Heart left ventricle (tissue), 16 donors: ENCODE data around the gene MYCN. TPM values are rescaled to one million over a fixed set of nuclear protein-coding genes. Genes with fewer than 3 reads are reported as not detected.

Experiments
- ATAC-seq, 4 donors: fragments of 200-7000 bp; cut with Tn5 transposase; one replicate each; pipeline ENCODE4 v1.9.1; 2020 to 2022; ENCODE audit warnings: moderate library complexity in 4 of 4, mild to moderate bottlenecking in 3 of 4, moderate number of reproducible peaks in 1 of 4
- DNase-seq, 5 donors: peaks; one replicate each; pipeline ENCODE4 v3.0.0-alpha.2; 2020
- H3K27ac ChIP-seq, 12 donors: fragments of 200-600 bp; sonication (generic) in 4 of 12; one replicate each; pipeline versions ENCODE4 v1.5.0 to v1.8.0; 2016 to 2022; ENCODE audit warnings: mild to moderate bottlenecking in 2 of 12
- H3K27me3 ChIP-seq, 9 donors: fragments of 200-600 bp; sonication (generic) in 2 of 9; one replicate each; pipeline versions ENCODE4 v1.5.1 to v1.8.0; 2016 to 2022; ENCODE audit warnings: mild to moderate bottlenecking in 3 of 9
- H3K36me3 ChIP-seq, 9 donors: fragments of 200-600 bp; sonication (generic) in 2 of 9; one replicate each; pipeline versions ENCODE4 v1.5.0 to v1.8.0; 2018 to 2022; ENCODE audit warnings: mild to moderate bottlenecking in 2 of 9
- H3K4me1 ChIP-seq, 12 donors: fragments of 200-600 bp; sonication (generic) in 4 of 12; one replicate each; pipeline versions ENCODE4 v1.5.0 to v1.8.0; 2016 to 2022; ENCODE audit warnings: mild to moderate bottlenecking in 3 of 12
- H3K4me3 ChIP-seq, 12 donors: fragments of 200-600 bp; sonication (generic) in 4 of 12; one replicate each; pipeline versions ENCODE4 v1.5.0 to v1.8.0; 2017 to 2022; ENCODE audit warnings: mild to moderate bottlenecking in 9 of 12, moderate library complexity in 4 of 12
- H3K9me3 ChIP-seq, 12 donors: fragments of 200-600 bp; sonication (generic) in 4 of 12; one replicate each; pipeline versions ENCODE4 v1.5.0 to v1.8.0; 2016 to 2022; ENCODE audit warnings: mild to moderate bottlenecking in 1 of 12
- POLR2A ChIP-seq, 2 donors: fragments of 450-650 bp; IDR thresholded peaks; one replicate each; pipeline ENCODE4 v1.6.1; 2017; ENCODE audit warnings: antibody characterized with exemption in 2 of 2, mild to moderate bottlenecking in 2 of 2, moderate library complexity in 2 of 2
- WGBS, 4 donors: extraction: QIAGEN DNeasy Blood & Tissue Kit in 2 of 4; methylation state at CpG; one replicate each; pipeline versions ENCODE4 v1.1.5 to v1.1.7; 2013 to 2018; 5-methylcytosine and 5-hydroxymethylcytosine counted together
- intact Hi-C, 10 donors: fragments of 100-400 bp; cut with DNase I; formaldehyde crosslinking; loops; one replicate each; pipeline versions ENCODE4 v1.11.1 to v1.14.2; 2022
- polyA plus RNA-seq, 2 donors: library from polyadenylated mRNA; stranded (reverse); fragments of 200-250 nt; gene quantifications; one replicate each; pipeline ENCODE4 v1.2.3, GENCODE V29; 2013
- total RNA-seq, 9 donors: library from RNA; depleted of rRNA in 2 of 9; stranded (reverse); fragments of >200 nt in 2 of 9; fragmentation: NEBNext Ultra II Directional in 3 of 9; extraction: Animal tissue kit (Norgen Biotek cat#: 25700) in 3 of 9; gene quantifications; one replicate each; pipeline versions ENCODE4 v1.1.0 to v1.2.4, GENCODE V29; 2016 to 2023
- TF ChIP-seq, protein P1 (sequence below), 12 donors: fragments of 200-600 bp; sonication (generic) in 4 of 12; IDR thresholded peaks; one replicate each; pipeline versions ENCODE4 v1.5.0 to v1.8.0; 2018 to 2022; ENCODE audit warnings: antibody characterized with exemption in 12 of 12, mild to moderate bottlenecking in 5 of 12
- donor health status: ischemic (EF 13 %, LVEDD 7.1; RV severe dilation, severe dysfunction).
- donor health status: healthy with polysubstance abuse.
- donor health status: DM: no; HTN: yes; CAD: no.
- donor health status: DM: no; HTN: no; CAD: no.
- donor health status: ischemic (EF 25% LVEDD 6.9; RV normal size, moderate dysfunction).
- donor health status: ischemic (EF 25% LVEDD 5.7; RV mildly dilated, moderate dysfunction).
- donor health status: healthy.
- donor health status: DM: yes; HTN: yes; CAD: no.
- donor health status: ischemic (EF 35%, LVEDD 5.7; RV mildly dilated, moderate dysfunction).
- donor health status: nonischemic (EF 11% LVEDD 7.7; RV severe dilation, severe dysfunction).
- donor health status: DM: yes; HTN: yes; CAD: no.
- donor health status: PGD.
- donor health status: ischemic (EF 29% LVEDD 5.4; RV normal size, mild dysfunction).
- donor health status: nonischemic (EF 23%, LVEDD 6.1; RV moderate dilation, normal function).

Gene MYCN
- total and polyA plus RNA-seq, 11 donors, result 0.22 to 1.6 (median 0.62) TPM; not detected in 2

DNA sequence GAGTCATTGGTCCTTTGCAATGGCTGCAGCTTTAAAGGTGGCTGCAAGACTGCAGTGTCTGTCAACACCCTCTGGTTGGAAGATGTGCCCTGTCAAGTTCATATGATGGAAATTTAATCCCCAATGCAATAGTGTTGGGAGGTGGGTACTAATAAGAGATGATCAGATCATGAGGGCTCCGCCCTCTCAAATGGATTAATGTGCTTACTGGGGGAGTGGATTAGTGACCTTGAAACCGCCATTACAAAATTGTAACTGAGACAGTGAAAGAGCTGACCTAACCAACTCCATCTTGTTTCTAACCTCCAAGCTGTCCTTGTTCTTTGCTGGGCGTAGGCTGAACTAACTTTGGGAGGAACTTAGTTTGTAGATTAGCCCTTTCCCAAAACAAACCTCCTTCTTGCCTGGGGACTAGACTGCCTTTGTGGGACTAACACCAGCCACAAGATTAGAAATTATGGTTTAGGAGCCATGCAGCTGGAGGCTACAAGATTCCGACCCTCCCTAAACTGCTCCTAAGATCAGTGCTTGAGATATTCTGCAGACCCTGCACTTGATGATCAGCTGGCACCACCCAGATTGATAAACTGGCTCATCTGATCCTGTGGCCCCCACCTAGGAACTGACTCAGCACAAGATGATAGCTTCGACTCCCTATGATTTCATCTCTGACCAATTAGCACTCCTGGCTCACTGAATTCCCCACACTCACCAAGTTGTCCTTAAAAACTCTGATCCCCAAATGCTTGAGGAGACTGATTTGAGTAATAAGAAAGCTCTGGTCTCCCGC is 13.7 kb downstream of the MYCN start:
- Histone ChIP-seq H3K4me1 (no peaks in the 10 kb centered on the region), H3K4me3 (no peak overlapping the region), H3K36me3 (no peaks in the 10 kb centered on the region), H3K27me3 (no peaks in the 10 kb centered on the region), H3K9me3 (no peaks in the 10 kb centered on the region), H3K27ac (no peak overlapping the region)
- intact Hi-C loops, result no loop called here
- no peak for ATAC-seq
- no peak for DNase-seq
- WGBS, 4 donors, result 89 to 95% (median 91%) methylated on average over 6 of the region's 6 CpGs
- no peak for TF ChIP-seq POLR2A (IDR thresholded peaks at IDR 0.05)
- TF ChIP-seq, protein P1, sequence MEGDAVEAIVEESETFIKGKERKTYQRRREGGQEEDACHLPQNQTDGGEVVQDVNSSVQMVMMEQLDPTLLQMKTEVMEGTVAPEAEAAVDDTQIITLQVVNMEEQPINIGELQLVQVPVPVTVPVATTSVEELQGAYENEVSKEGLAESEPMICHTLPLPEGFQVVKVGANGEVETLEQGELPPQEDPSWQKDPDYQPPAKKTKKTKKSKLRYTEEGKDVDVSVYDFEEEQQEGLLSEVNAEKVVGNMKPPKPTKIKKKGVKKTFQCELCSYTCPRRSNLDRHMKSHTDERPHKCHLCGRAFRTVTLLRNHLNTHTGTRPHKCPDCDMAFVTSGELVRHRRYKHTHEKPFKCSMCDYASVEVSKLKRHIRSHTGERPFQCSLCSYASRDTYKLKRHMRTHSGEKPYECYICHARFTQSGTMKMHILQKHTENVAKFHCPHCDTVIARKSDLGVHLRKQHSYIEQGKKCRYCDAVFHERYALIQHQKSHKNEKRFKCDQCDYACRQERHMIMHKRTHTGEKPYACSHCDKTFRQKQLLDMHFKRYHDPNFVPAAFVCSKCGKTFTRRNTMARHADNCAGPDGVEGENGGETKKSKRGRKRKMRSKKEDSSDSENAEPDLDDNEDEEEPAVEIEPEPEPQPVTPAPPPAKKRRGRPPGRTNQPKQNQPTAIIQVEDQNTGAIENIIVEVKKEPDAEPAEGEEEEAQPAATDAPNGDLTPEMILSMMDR (IDR thresholded peaks at IDR 0.05), result no peak

GRCh38 chr2:15954761-15955160 is 14.4 kb downstream of the MYCN start:
- WGBS, 4 donors, result 90 to 97% (median 96%) methylated on average over 8 of the region's 8 CpGs
- no peak overlapping the region for H3K27ac ChIP-seq
- no peaks in the 10 kb centered on the region for H3K4me1 ChIP-seq
- no peaks in the 10 kb centered on the region for H3K27me3 ChIP-seq
- ATAC-seq (no peak), DNase-seq (no peak)
- TF ChIP-seq, protein P1 (IDR thresholded peaks at IDR 0.05), result no peak
- no peak for TF ChIP-seq POLR2A (IDR thresholded peaks at IDR 0.05)
- H3K9me3 ChIP-seq, result no peaks in the 10 kb centered on the region
- no peaks in the 10 kb centered on the region for H3K36me3 ChIP-seq
- no peak overlapping the region for H3K4me3 ChIP-seq
- intact Hi-C loops, result no loop called here

- DNase-seq (no peak), ATAC-seq (no peak)
- no peaks in the 10 kb centered on the region for H3K4me1 ChIP-seq
- no peak overlapping the region for H3K27ac ChIP-seq
- intact Hi-C loops, result no loop called here
- H3K27me3 ChIP-seq, result no peaks in the 10 kb centered on the region
- H3K4me3 ChIP-seq, result no peak overlapping the region
- no peak for TF ChIP-seq POLR2A (IDR thresholded peaks at IDR 0.05)
- TF ChIP-seq, protein P1 (IDR thresholded peaks at IDR 0.05), result no peak
- no peaks in the 10 kb centered on the region for H3K36me3 ChIP-seq
- no peaks in the 10 kb centered on the region for H3K9me3 ChIP-seq
- 93 to 97% (median 95%) methylated on average over 7 of the region's 7 CpGs for WGBS, 4 donors
These were observed 15.1 kb downstream of the MYCN start for GRCh38 chr2:15955232-15955988.

GRCh38 chr2:15956230-15956629 is 15.9 kb downstream of the MYCN start:
- H3K27me3 ChIP-seq, result no peaks in the 10 kb centered on the region
- no peaks in the 10 kb centered on the region for H3K9me3 ChIP-seq
- DNase-seq (no peak), ATAC-seq (no peak)
- no peaks in the 10 kb centered on the region for H3K4me1 ChIP-seq
- H3K4me3 ChIP-seq, result no peak overlapping the region
- H3K36me3 ChIP-seq, result no peaks in the 10 kb centered on the region
- H3K27ac ChIP-seq, result no peak overlapping the region
- WGBS, 4 donors, result 62 to 89% (median 84%) methylated on average over 9 of the region's 9 CpGs
- intact Hi-C loops, result no loop called here
- TF ChIP-seq, protein P1 (IDR thresholded peaks at IDR 0.05), result no peak
- TF ChIP-seq POLR2A (IDR thresholded peaks at IDR 0.05), result no peak
